ENCODE results near the gene TAP1. TPM values are rescaled to one million over a fixed set of nuclear protein-coding genes. Genes with fewer than 3 reads are reported as not detected.

Gene TAP1
- total and polyA plus RNA-seq, 2 of the 8 experiments (the other 6 are each of a cell fraction or from before 2014, with no cell fraction given) = 16.8 to 22.0 TPM

GRCh38 chr6:32825966-32826365 is 27.5 kb downstream of the TAP1 start:
- Histone ChIP-seq H3K9ac (replicated peaks in 1 of 4; ENCODE audit: extremely low read depth in 1 of 4, low read depth in 3 of 4, low read length in 3 of 4) (no peak overlapping the region), H4K5ac (ENCODE audit: insufficient read length, low read depth, low read length) (no peak overlapping the region), H4K8ac (ENCODE audit: extremely low read depth, insufficient read depth, low read length) (no peak overlapping the region), H3K56ac (replicated peaks; ENCODE audit: insufficient read length, low read depth, low read length) (no peak overlapping the region), H3K79me1 (ENCODE audit: low read depth, low read length) (no peaks in the 10 kb centered on the region), H3K23me2 (ENCODE audit: low read depth, low read length) (no peaks in the 10 kb centered on the region), H2BK120ac (replicated peaks; ENCODE audit: low read depth, low read length) (no peak overlapping the region), H3K27me3 (replicated peaks in 1 of 4; ENCODE audit: control insufficient read depth in 3 of 4, extremely low read depth in 1 of 4, insufficient read depth in 3 of 4, low read length in 3 of 4) (no peaks in the 10 kb centered on the region; a peak in 1 of 7 replicates), H3K18ac (ENCODE audit: extremely low read depth, low read length) (no peak overlapping the region), H3K9me3 (ENCODE audit: insufficient read depth in 2 of 2, low read depth in 1 of 2, low read length in 1 of 2) (no peaks in the 10 kb centered on the region), H3K23ac (ENCODE audit: insufficient read length) (no peak overlapping the region), H3K14ac (ENCODE audit: insufficient read length) (no peak overlapping the region), H2AFZ (ENCODE audit: low read length) (no peak overlapping the region), H2AK5ac (ENCODE audit: low read depth, low read length) (no peak overlapping the region), H2BK12ac (ENCODE audit: low read depth, low read length) (no peak overlapping the region), H3K27ac (ENCODE audit: low read depth, low read length) (no peak overlapping the region), H2BK20ac (ENCODE audit: low read length) (no peak overlapping the region), H3K36me3 (ENCODE audit: control insufficient read depth in 2 of 4, insufficient read depth in 4 of 4, low read length in 3 of 4) (no peaks in the 10 kb centered on the region; a peak in 3 of 8 replicates), H3K4me3 (ENCODE audit: extremely low read depth in 1 of 4, insufficient read depth in 2 of 4, low read depth in 3 of 4, low read length in 4 of 4) (no peak overlapping the region), H2BK15ac (ENCODE audit: low read length) (no peak overlapping the region), H3K4ac (replicated peaks; ENCODE audit: insufficient read length, low read depth, low read length) (no peak overlapping the region), H3K79me2 (ENCODE audit: control insufficient read depth in 1 of 2, insufficient read depth in 2 of 2, low read length in 2 of 2) (no peaks in the 10 kb centered on the region), H2BK5ac (ENCODE audit: low read depth, low read length) (no peak overlapping the region), H3K4me2 (ENCODE audit: insufficient read depth in 1 of 2, low read depth in 2 of 2, low read length in 2 of 2) (no peak overlapping the region), H4K20me1 (replicated peaks in 1 of 2; ENCODE audit: control insufficient read depth in 1 of 2, insufficient read depth in 2 of 2, low read length in 2 of 2) (no peaks in the 10 kb centered on the region), H4K91ac (replicated peaks; ENCODE audit: insufficient read length, low read length) (no peak overlapping the region), H3K4me1 (replicated peaks in 1 of 4; ENCODE audit: control insufficient read depth in 3 of 4, insufficient read depth in 4 of 4, low read length in 3 of 4) (peaks cover 0 to 4% (median 0%) of the 10 kb centered on the region in 4 experiments; a peak in 1 of 7 replicates)
- 58% methylated on average over 2 of the region's 2 CpGs; no CpG with 5 or more reads in 1 of the 2 experiments for WGBS, 2 experiments (ENCODE audit: extremely low coverage in 1 of 2, insufficient coverage in 1 of 2, insufficient read length in 1 of 2, insufficient replicate concordance in 2 of 2, low coverage in 1 of 2, low lambda C conversion rate in 2 of 2, missing lambda C conversion rate in 1 of 2)
- DNase-seq (ENCODE audit: low read depth in 1 of 2, low spot score in 2 of 2) (no peak), FAIRE-seq (peak; percentile 70)
- ChIA-PET CTCF (ENCODE audit: partially characterized antibody) (interaction anchor here (0.7 to 6.8 kb wide), 23 partner anchors 12 to 395 kb away, joined by 3 to 63 read pairs (median 4); partner anchors contain the start of gene TAP2), POLR2A (ENCODE audit: partially characterized antibody) (interaction anchor here (1.8 to 5.4 kb wide), 3 partner anchors 12 to 146 kb away, joined by 5 to 21 read pairs (median 13); partner anchors contain the start of gene TAP2)
- TF ChIP-seq CTCF (IDR thresholded peaks at IDR 0.05; ENCODE audit: control extremely low read depth in 1 of 3, insufficient read depth in 1 of 3, low read depth in 1 of 3, low read length in 3 of 3) = peak in 2 of 3 experiments; percentile 56 to 63; a peak in 3 of 4 replicates
- peak; percentile 73 to 83 for TF ChIP-seq RAD21 (IDR thresholded peaks at IDR 0.05 in 1 of 2, conservative IDR thresholded peaks at IDR 0.05 in 1 of 2; ENCODE audit: low read depth in 2 of 2, low read length in 2 of 2)
- no peak for TF ChIP-seq YY1 (IDR thresholded peaks at IDR 0.05; ENCODE audit: low read depth, low read length)

All from H1 (cell line).